HG02943 (cell line): ENCODE data around the gene PCBP3.
"Not testable (repeated sequence)": the region's sequence is repeated elsewhere in the genome, so short reads cannot be mapped to it uniquely, and the experiment has no call there.

ENCODE experiments used
- ATAC-seq: cut with Tn5 transposase; IDR thresholded peaks from one replicate; pipeline ENCODE4 v1.9.1; 2021; ENCODE audit warnings: mild to moderate bottlenecking, low read depth, moderate library complexity; ENCODE audit not compliant: unreplicated experiment

The PCBP3 gene

GRCh38 chr21:45634511-45635183, 8.9 kb upstream of the PCBP3 start:
- ATAC-seq: no peak

- no peak for ATAC-seq
Observed at GRCh38 chr21:45635271-45636151, 8.0 kb upstream of the PCBP3 start.

- no peak for ATAC-seq
Observed at GRCh38 chr21:45636459-45636858, 7.1 kb upstream of the PCBP3 start.

GRCh38 chr21:45636951-45637646, 6.4 kb upstream of the PCBP3 start:
- no peak for ATAC-seq

GRCh38 chr21:45637883-45638282, 5.6 kb upstream of the PCBP3 start:
- ATAC-seq: no peak

- ATAC-seq: no peak
Observed at GRCh38 chr21:45638707-45639106, 4.8 kb upstream of the PCBP3 start.

- no peak for ATAC-seq
Observed at GRCh38 chr21:45639206-45640000, 4.1 kb upstream of the PCBP3 start.

- no peak for ATAC-seq
Observed at GRCh38 chr21:45640001-45640887, 3.3 kb upstream of the PCBP3 start.

GRCh38 chr21:45640888-45641479, 2.5 kb upstream of the PCBP3 start:
- ATAC-seq: no peak

- ATAC-seq: no peak
Observed at GRCh38 chr21:45641480-45642035, 2.0 kb upstream of the PCBP3 start.

- no peak for ATAC-seq
Observed at GRCh38 chr21:45642122-45642813, 1.3 kb upstream of the PCBP3 start.

GRCh38 chr21:45644041-45644906, 749 bp downstream of the PCBP3 start:
- no peak for ATAC-seq

- ATAC-seq: no peak
Observed at GRCh38 chr21:45651921-45652320, 8.4 kb downstream of the PCBP3 start.

GRCh38 chr21:45655124-45655523, 11.6 kb downstream of the PCBP3 start:
- ATAC-seq: no peak

GRCh38 chr21:45656114-45656513, 12.6 kb downstream of the PCBP3 start:
- not testable (repeated sequence) for ATAC-seq

- ATAC-seq: not testable (repeated sequence)
Observed at GRCh38 chr21:45661913-45662622, 18.5 kb downstream of the PCBP3 start.
